Heart left ventricle (tissue), 13 donors: ENCODE measurements around the gene RINL.

Experiments used
- POLR2A ChIP-seq, 2 donors: fragments of 450-650 bp; IDR thresholded peaks; one replicate each; pipeline ENCODE4 v1.6.1; 2017; ENCODE audit warnings: antibody characterized with exemption in 2 of 2, mild to moderate bottlenecking in 2 of 2, moderate library complexity in 2 of 2
- TF ChIP-seq, protein P1 (sequence below), 12 donors: fragments of 200-600 bp; sonication (generic) in 4 of 12; IDR thresholded peaks; one replicate each; pipeline versions ENCODE4 v1.5.0 to v1.8.0; 2018 to 2022; ENCODE audit warnings: antibody characterized with exemption in 12 of 12, mild to moderate bottlenecking in 5 of 12
- donor health status: ischemic (EF 13 %, LVEDD 7.1; RV severe dilation, severe dysfunction).
- donor health status: DM: no; HTN: yes; CAD: no.
- donor health status: DM: no; HTN: no; CAD: no.
- donor health status: ischemic (EF 25% LVEDD 6.9; RV normal size, moderate dysfunction).
- donor health status: ischemic (EF 25% LVEDD 5.7; RV mildly dilated, moderate dysfunction).
- donor health status: ischemic (EF 35%, LVEDD 5.7; RV mildly dilated, moderate dysfunction).
- donor health status: nonischemic (EF 11% LVEDD 7.7; RV severe dilation, severe dysfunction).
- donor health status: DM: yes; HTN: yes; CAD: no.
- donor health status: PGD.
- donor health status: ischemic (EF 29% LVEDD 5.4; RV normal size, mild dysfunction).
- donor health status: nonischemic (EF 23%, LVEDD 6.1; RV moderate dilation, normal function).

DNA sequence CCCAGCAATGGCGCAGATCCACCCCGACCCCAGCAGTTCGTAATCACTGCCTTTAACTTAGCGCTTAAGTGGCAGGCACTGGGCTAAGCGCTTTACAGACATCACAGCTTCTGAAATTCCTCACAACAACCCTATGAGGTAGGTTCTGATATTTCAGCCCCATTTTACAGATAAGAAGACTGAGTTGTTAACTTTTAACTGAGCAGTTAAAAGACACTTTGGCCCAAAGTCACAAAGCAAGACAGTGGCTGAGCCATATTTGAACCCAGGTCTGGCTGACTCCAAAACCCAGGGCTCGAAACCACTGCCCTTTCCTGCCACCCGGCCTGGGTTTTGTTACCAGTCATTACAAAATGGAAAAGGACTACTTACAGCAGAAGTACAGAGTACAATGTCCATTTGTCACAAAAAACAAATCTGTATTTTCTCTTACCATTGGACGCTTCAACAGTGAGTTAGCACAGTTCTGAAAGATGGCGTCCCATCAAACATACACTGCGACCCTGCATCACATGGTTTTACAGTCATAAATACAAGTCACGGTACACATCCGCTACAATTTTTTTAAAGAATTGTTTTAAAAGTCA is 36.8 kb downstream of the RINL start:
- TF ChIP-seq POLR2A (IDR thresholded peaks at IDR 0.05) = no peak
- TF ChIP-seq, protein P1, sequence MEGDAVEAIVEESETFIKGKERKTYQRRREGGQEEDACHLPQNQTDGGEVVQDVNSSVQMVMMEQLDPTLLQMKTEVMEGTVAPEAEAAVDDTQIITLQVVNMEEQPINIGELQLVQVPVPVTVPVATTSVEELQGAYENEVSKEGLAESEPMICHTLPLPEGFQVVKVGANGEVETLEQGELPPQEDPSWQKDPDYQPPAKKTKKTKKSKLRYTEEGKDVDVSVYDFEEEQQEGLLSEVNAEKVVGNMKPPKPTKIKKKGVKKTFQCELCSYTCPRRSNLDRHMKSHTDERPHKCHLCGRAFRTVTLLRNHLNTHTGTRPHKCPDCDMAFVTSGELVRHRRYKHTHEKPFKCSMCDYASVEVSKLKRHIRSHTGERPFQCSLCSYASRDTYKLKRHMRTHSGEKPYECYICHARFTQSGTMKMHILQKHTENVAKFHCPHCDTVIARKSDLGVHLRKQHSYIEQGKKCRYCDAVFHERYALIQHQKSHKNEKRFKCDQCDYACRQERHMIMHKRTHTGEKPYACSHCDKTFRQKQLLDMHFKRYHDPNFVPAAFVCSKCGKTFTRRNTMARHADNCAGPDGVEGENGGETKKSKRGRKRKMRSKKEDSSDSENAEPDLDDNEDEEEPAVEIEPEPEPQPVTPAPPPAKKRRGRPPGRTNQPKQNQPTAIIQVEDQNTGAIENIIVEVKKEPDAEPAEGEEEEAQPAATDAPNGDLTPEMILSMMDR (IDR thresholded peaks at IDR 0.05) = no peak
